NCI-H774 (cell line): ENCODE data around the gene CRELD2.

ENCODE experiments used
- DNase-seq: peaks from one replicate; lab custom pipeline; 2025; lab: John Stamatoyannopoulos, UW

Gene CRELD2, protein sequence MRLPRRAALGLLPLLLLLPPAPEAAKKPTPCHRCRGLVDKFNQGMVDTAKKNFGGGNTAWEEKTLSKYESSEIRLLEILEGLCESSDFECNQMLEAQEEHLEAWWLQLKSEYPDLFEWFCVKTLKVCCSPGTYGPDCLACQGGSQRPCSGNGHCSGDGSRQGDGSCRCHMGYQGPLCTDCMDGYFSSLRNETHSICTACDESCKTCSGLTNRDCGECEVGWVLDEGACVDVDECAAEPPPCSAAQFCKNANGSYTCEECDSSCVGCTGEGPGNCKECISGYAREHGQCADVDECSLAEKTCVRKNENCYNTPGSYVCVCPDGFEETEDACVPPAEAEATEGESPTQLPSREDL

DNA sequence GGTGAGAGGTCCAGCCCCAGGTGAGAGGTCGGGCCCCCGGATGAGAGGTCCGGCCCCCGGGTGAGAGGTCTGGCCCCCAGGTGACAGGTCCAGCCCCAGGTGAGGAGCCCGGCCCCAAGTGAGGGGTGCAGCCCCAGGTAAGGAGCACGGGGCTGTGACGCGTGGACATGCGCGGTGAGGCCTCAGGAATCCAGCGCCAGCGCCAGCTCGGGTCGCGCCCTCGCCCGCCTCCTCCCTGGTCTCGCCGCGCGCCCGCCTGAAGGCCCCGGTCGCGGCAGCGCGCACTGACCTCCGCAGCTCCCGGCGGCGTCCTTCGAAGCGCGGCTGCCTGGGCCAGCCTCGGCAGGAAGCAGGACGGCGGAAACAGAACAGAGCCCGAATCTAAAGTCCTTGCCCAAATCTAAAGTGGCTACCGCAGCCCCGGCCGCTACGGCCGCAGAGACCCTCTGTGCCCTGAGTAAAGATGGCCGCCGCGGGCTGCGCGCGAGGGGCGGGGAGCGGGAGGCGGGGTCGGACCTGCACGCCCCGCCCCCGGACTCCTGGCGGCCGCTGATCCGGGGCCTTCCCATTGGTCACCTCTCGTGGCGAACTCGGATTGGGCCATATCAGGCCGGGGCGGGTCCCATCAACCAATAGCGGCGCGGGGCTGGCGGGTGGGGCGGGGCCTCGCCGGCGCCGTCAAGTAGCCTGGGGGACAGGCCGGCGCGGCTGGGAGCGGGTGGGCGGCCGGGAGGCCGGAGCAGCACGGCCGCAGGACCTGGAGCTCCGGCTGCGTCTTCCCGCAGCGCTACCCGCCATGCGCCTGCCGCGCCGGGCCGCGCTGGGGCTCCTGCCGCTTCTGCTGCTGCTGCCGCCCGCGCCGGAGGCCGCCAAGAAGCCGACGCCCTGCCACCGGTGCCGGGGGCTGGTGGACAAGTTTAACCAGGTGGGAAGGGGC is at the start of gene CRELD2, which contains the start of gene ALG12:
TSS of gene CRELD2 (plus strand) at position 661 of the 937 bp plus-strand sequence. CDS start at position 797, 136 bp downstream.
TSS of gene ALG12 (minus strand) at position 465 of the 937 bp plus-strand sequence. CDS start 4,673 bp downstream, outside the sequence.
- DNase-seq = peak; percentile 81

DNA sequence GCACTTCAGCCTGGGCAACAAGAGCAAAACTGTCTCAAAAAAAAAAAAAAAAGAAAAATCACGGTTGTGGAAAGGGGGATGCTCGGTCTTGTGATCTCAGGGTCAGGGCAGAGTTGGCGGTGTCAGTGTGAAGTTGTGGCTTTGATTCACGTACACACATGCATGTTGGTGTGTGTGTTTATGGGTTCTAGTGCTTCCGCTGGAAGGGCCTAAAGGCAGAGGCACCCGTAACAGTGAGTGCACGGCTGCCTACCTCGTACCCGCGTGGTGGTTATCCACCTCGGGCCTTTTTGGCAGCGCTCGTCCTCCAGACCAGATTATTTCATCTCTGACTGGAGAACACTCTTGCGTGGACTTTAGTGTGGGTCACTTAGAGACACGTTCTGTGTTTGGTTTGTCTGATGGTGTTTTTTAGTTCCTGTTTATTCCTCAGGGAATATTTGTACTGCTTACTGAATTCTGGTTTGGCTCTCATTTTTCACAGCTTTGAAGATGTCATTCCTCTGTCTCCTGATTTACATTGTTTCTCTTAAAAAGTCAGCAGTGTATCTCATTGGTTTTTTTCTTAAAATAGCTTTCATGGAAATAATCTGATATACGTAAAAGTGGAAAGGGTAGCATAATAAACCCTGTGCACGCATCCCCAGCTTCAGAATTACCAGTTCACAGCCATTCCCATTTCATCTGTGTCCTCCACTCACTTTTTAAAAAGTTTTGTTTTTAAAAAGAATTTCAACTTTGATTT is 49.2 kb upstream of the CRELD2 start:
- DNase-seq = no peak

DNA sequence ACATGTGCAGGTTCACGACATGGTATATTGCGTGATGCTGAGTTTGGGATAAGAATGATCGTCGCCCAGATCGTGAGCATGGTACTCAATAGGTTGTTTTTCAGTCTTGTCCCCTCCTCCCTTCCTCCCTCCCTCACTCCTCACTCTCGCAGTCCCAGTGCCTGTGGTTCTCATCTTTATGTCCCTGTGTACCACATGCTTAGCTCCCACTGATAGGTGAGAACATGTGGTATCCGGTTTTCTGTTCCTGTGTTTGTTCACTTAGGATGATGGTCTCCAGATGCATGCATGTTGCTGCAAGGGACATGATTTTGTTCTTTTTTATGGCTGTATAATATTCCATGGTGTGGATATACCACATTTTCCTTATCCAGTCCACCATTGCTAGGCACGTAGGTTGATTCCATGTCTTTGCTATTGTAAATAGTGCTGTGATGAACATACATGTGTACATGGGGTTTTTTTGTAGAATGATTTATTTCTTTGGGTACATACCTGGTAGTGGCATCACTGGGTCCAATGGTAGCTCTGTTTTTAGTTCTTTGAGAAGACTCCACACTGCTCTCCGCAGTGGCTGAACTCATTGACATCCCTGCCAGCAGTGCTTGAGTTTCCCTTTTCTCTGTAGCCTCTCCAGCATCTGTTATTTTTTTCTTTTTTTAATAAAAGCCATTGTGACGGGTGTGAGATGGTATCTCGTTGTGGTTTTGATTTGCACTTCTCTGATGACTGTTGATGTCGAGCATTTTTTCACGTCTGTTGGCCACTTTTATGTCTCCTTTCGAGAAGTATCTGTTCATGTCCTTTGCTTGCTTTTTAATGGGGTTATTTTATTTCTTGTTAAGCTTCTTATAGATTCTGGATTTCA is 48.4 kb upstream of the CRELD2 start:
- DNase-seq = no peak

DNA sequence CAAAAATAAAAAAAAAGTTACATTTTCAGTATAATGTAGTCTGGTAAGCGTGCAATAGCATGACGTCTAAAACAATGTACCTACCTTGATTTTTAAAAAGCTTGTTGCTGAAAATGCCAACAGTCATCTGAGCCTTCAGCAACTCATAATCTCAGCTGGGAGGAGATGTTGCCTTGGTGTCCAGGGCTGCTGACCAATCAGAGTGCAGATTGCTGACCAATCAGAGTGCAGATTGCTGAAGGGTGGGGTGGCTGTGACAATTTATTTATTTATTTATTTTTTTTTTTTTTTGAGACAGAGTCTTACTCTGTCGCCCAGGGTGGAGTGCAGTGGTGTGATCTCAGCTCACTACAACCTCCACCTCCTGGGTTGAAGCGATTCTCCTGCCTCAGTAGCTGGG is 47.0 kb upstream of the CRELD2 start:
- no peak for DNase-seq

DNA sequence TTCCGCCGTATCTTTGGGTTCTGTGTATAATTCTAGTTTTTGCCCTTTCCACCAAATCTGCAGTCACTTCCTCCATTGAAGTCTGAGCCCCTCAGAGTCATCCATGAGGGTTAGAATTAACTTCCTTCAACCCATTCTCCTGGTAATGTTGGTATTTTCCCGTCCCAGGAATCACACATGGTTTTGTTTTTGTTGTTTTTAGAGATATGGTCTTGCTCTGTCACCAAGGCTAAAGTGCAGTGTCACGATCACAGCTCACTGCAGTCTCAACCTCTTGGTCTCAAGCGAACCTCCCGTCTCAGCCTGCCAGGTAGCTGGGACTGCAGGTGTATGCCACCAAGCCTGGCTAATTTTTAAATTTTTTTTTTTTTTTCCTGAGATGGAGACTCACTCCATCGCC is 46.1 kb upstream of the CRELD2 start:
- no peak for DNase-seq

DNA sequence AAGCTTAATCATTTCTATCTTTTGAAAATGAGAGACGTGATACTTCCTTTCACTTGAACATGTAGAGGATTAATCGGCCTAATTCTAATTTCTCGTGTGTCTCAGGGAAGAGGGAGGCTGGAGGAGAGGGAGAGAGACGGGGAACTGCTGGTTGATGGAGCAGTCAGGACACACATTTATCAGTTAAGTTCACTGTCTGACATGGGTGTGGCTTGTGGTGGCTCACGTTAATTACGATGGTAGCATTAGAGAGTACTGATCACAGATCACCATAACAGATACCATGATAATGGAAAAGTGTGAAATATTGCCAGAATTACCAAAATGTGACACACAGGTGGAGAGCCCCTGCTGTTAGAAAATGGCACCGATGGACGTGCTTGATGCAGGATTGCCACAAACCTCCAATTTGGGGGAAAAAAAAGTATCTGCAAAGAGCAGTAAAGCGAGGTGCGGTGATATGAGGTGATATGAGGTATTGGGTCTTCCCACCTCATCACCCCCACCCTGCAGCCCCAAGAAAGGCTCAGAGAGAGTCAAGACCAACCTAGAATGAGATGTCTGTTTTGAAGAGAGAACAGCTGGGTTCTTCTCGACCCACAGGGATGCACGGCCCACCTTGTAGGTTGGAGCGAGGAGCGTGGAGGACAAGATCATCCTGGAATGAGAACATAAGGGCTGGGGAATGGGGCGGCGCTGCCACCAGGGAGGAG is 45.0 kb upstream of the CRELD2 start:
- no peak for DNase-seq

DNA sequence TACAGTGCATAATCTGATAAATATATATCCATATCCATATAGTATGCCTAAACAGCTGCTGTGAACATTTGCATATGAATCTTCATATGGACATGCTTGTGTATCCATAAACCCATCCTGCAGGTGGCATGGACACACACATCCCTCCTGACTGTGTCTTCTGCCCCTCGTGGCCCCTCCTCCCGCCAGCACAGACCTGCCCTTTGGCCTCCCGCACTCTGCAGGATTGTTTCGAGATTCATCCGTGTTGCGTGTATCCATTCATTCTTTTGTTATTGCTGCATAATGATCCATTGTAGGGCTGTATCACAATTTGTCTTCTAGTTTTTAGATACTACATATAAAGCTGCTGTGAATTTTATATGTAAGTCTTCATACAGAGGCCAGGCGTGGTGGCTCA is 40.8 kb upstream of the CRELD2 start:
- DNase-seq = no peak

DNA sequence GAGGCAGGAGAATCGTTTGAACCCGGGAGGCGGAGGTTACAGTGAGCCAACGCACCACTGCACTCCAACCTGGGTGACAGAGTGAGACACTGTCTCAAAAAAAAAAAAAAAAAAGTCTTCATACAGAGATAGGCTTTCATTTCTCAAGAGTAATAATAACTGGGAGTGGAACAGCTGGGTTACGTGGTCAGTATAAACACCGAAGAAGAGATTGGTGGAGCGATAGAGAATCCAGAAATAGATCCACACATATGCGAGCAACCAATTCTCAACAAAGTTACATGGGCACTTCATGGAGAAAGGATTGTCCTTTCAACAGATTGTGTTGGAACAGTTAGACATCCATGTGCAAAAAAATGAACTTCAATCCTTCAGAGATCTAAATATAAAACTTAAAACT is 40.2 kb upstream of the CRELD2 start:
- DNase-seq = no peak

DNA sequence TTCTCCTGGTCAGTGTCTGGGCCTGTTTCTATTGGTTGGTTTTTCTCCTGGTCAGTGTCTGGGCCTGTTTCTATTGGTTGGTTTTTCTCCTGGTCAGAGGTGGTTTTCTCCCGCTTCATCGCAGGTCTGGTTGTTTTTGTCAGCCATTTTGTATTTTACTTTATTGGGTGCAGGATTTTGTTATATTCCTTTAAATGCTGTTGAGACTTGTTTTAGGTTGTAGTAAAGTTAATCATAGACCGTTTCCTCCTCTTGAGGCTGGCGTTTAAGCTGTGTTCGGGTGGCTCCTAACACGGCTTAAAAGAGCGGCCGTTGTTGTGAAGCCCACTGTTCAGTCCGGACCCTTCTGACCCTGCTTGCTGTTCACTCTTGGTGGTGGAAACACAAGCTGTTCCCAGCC is 38.6 kb upstream of the CRELD2 start:
- no peak for DNase-seq

DNA sequence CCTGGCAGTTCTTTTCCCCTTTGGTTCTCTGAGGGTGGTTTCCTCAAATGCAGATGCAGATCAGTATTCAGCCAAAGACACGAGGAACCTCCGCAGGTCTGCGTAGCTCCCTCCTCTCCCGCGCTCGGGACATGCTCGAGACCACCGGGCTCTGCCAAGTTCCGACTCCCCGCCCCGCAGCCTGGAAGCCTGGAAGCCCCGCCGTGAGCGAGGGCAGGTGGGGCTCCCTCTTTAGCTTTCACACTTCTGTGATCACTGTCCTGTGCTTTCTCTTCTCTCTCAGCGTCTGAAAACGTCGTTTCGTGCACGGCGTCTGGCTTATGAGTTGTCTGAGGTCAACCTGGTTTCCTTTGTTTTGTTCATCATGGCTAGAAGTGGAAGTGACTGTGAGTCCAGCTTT is 38.2 kb upstream of the CRELD2 start:
- no peak for DNase-seq

DNA sequence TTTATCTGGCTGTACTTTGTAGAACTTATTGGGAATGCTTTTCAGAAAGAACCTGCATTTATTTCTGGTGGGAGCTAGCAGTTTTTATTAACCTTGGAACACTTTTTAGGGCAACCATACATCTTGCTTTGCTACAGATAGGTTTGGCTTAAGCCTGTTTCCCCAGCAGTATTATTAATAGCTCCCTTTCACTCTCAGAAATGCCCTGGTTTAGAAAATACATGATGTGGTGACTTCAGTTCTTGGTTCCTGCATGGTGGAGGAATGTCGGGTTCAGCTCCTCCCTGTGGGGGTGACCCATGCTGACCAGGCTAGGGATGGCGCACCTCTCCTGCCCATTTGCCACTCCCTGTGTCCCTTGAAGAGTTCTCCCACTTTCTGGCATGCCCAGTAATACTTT is 36.6 kb upstream of the CRELD2 start:
- DNase-seq = no peak

DNA sequence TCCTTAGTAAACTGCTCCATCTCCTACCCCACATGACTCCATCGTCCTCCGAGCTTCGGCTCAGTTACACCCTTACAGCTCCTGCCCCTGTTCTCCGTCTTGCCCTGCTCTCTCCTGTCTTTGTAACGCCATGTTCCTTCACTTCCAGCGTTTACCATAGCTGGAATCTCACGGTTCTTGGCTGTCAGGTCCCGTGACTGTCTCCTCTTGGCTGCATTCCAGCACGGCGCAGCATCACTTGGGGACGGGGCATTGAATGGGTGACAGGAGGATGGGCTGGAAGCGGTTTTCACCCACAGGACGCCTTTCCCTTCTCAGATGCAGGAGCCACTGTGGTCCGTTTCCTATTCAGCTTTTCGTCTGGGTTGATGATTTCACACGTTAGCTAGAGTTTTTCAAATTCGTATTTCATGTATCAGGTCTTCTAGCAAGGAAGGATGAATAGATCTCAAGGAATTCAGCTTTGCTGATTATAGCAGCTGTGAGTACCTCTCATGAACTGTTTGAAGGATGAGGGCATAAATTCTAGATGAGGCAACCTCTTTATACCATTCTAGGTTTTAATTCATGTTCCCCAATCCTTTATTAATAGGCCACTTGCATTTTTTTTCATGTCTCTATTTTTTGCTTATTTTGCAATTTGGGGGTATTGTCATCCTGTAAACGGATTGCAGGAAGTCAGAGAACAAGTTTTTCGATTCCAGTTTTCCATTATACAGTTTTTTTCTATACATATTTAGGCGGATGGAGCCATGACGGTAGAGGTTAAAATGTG is 35.7 kb upstream of the CRELD2 start:
- no peak for DNase-seq

DNA sequence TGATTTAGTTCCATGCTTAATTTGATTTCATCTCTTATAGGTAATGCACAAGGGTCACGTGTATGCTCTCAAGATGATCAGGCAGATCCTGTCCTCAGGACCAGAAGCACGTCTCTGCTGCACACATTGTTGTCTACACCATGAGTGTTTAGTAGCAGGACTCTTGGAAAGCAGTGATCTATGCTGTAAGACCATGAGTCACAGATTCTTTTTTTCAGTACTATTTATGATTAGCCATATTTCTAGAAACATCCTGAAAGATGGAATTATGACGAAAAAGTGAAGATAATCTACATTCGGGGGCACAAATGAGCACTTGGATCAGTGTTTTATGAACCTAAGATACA is 35.2 kb upstream of the CRELD2 start:
- DNase-seq = no peak

DNA sequence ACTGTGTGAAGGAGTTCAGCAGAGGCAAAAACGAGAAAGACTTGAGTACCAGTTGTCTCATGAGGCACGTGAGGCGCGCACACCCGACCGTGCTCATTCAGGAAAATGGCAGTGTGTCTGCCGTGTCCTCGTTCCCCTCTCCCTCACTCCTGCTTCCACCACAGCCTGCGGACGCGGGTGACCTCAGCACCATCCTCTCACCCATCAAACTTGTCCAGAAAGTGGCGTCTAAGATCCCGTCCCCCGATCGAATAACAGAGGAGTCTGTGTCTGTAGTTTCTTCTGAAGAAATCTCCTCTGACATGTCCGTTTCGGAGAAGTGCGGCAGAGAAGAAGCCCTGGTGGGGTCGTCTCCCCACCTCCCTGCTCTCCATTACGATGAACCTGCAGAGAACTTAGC is 34.4 kb upstream of the CRELD2 start:
- DNase-seq = no peak

DNA sequence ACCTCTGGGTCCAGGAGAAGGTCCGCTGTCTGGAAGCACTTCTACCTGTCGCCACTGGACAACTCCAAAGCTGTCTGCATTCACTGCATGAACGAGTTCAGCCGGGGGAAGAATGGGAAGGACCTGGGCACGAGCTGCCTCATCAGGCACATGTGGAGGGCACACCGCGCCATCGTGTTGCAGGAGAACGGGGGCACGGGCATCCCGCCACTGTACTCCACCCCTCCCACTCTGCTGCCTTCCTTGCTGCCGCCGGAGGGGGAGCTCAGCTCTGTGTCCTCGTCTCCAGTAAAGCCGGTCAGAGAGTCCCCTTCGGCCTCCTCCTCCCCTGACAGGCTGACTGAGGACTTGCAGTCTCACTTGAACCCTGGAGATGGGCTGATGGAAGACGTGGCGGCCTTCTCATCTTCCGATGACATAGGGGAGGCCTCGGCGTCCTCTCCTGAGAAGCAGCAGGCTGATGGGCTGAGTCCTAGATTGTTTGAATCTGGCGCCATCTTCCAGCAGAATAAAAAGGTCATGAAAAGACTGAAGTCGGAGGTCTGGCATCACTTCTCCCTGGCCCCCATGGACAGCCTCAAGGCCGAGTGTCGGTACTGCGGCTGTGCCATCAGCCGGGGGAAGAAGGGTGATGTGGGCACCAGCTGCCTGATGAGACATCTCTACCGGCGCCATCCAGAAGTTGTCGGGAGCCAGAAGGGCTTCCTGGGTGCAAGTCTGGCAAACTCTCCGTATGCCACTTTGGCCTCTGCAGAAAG is 33.8 kb upstream of the CRELD2 start:
- no peak for DNase-seq

DNA sequence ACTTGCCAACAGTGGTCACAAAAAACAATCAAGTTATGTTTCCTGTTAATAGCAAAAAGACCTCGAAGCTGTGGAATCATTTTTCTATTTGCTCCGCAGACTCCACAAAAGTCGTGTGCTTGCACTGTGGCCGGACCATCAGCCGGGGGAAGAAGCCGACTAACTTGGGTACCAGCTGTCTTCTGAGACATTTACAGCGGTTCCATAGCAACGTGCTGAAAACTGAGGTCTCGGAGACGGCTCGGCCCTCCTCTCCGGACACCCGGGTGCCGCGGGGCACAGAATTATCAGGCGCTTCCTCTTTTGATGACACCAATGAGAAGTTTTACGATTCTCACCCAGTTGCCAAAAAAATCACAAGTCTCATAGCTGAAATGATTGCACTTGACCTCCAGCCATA is 33.2 kb upstream of the CRELD2 start:
- DNase-seq = no peak

DNA sequence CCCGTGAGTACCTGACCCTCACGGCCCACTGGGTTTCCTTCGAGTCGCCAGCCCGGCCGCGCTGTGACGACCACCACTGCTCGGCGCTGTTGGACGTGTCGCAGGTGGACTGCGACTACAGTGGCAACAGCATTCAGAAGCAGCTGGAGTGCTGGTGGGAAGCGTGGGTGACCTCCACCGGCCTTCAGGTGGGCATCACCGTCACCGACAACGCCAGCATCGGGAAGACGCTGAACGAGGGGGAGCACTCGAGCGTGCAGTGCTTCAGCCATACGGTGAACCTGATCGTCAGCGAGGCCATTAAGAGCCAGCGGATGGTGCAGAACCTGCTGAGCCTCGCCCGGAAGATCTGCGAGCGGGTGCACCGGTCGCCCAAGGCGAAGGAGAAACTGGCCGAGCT is 32.6 kb upstream of the CRELD2 start:
- no peak for DNase-seq

DNA sequence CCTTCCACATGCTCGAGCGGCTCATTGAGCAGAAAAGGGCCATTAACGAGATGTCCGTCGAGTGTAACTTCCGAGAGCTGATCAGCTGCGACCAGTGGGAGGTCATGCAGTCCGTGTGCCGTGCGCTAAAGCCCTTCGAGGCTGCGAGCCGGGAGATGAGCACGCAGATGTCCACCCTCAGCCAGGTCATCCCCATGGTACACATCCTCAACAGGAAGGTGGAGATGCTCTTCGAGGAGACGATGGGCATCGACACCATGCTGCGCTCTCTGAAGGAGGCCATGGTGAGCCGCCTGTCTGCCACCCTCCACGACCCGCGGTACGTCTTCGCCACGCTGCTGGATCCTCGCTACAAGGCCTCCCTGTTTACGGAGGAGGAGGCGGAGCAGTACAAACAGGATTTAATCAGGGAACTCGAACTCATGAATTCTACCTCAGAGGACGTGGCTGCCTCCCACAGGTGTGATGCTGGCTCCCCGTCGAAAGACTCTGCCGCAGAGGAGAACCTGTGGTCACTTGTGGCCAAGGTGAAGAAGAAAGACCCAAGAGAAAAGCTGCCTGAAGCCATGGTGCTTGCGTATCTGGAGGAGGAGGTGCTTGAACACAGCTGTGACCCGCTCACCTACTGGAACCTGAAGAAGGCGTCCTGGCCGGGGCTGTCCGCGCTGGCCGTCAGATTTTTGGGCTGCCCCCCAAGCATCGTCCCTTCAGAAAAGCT is 31.9 kb upstream of the CRELD2 start:
- DNase-seq = no peak

DNA sequence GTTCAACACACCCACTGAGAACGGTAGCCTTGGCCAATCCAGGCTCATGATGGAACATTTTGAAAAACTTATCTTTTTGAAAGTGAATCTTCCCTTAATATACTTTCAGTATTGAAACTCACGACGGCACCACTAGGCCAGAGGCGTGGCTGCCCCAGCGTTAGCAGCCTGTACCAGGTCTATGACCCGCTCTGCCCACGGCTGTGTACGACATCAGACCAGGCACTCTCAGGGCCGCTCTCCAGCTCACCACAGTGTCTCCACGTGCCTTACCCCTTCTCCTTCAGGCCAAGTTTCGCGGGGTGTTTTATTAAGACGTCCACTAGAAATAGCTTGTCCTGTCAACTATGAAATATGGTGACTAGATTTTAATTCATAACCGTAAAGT is 31.4 kb upstream of the CRELD2 start:
- no peak for DNase-seq
